GM21737 (cell line): ENCODE measurements around the gene MMRN2.

Source experiments
- ATAC-seq: cut with Tn5 transposase; IDR thresholded peaks from one replicate; pipeline ENCODE4 v1.9.1; 2021; ENCODE audit warnings: mild to moderate bottlenecking, moderate library complexity; ENCODE audit not compliant: unreplicated experiment

MMRN2 gene

GRCh38 chr10:86969421-86970041 lies 12.1 kb upstream of the MMRN2 start:
- ATAC-seq, result no peak

DNA sequence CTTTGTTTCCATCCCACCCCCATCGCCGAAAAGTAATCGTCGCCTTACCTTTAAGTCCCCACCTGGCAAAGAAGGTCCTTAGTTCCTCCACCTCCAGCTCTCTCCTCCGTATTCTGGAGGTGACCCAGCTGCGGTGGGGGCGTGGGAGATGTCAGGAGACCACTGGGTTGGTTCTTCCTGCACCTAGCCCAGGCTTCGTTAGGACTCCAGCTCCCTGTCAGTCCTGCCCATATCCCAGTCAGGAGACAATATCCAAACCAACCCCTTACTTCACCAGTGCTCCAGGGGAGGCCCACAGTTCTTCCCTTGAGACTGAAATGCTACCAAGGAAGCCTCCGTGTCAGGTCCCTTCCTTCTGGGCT lies 11.6 kb upstream of the MMRN2 start:
- ATAC-seq, result no peak

DNA sequence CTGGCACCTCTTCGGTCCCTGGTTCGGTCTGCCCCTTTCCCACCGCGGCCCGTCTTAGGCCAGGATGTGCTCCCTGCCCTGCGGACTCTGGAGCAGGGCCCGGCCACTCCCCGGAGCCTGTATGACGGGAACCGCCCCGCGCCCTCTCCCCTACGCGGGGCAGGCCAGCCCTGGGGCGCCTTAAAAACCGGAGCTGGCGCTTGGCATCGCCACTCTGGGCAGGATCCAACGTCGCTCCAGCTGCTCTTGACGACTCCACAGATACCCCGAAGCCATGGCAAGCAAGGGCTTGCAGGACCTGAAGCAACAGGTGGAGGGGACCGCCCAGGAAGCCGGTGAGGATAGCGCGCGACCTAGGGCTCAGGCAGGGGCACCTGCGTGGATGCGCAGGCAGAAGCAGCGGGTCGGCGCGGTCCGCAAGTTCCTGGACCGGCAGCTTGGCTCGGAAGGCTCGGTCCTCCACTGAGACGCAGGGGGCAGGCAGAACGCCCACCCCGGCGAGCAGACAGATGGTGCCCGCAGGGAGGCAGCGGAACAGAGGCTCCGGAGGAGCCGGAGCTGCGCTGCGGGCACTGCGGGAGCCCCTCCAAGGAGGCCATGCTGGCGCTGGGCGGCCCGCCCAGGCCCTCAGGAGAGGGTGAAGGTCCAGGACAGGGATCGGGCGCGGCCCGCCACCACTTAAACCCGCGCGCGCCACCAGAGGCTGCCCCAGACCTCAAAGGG lies 11.0 kb upstream of the MMRN2 start, which contains the start of gene ADIRF:
TSS of gene ADIRF (plus strand) at position 212 of the 723 bp plus-strand sequence. CDS start at position 275, 63 bp downstream.
- ATAC-seq, result no peak

DNA sequence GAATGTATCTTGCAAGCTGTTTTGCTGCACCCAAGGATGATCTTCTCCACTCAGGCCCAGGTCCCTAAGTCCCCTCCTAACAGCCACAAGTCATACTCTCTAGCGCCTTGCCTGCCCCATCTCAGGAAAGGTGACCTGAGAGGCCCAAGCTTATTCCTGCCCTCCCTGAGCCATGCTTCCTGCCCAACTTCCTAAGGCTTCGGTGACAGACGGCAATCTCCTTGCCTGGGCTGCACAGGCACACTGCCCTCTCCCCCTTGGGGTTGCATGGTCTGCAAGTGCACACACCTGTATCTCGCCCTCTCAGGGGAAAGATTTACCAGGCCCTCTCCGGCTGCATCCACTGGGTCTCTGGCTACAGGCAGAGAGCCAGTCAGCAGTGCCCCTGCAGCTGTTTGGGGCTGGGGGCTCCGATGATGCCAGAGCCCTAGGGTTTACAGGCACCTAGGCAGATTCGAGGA lies 10.1 kb upstream of the MMRN2 start:
- no peak for ATAC-seq

DNA sequence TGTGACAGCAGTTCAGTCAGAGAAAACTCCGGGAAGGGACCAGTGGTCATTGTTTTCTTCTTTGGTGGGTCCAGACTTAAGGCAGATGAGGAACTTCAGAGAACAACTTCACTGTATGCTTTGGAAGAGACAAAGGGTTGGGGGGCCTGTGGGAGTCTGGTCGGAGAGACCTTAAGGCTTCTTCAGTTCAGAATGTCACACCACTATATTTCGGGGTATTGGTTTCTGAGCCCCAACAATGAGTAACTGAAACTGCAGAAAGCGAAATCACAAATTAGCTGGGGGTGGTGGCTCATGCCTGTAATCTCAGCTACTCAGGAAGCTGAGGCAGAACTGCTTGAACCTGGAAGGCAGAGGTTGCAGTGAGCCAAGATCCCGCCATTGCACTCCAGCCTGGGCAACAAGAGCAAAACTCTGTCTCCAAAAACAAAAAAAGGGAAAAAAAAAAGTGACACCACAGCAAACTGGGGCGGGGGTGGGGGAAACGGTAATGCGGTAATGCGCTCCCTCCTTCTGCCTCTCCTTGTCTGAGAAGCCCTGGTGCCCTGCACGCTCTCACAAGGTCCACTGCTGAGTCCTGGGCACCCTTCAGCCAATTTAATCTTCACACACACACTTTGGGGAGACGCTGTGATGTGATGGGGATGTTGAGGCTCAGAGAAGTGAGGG lies 8.7 kb upstream of the MMRN2 start:
- ATAC-seq, result no peak

DNA sequence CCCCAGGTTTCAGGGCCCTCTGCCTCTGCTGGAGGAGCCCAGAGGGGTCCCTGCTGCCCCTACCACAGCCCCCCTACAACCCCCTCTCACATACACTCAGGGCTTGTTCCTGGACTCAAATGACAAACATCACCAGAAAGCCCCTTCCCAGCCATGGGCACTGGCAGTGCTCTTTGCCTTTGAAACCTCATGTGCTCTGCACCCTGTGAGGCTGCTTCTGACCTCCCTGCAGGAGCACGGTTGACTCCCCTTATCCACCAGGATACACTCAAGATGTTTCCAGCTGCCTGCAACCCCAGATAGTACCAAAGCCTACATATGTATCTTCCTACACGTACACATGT lies 7.4 kb upstream of the MMRN2 start:
- no peak for ATAC-seq

DNA sequence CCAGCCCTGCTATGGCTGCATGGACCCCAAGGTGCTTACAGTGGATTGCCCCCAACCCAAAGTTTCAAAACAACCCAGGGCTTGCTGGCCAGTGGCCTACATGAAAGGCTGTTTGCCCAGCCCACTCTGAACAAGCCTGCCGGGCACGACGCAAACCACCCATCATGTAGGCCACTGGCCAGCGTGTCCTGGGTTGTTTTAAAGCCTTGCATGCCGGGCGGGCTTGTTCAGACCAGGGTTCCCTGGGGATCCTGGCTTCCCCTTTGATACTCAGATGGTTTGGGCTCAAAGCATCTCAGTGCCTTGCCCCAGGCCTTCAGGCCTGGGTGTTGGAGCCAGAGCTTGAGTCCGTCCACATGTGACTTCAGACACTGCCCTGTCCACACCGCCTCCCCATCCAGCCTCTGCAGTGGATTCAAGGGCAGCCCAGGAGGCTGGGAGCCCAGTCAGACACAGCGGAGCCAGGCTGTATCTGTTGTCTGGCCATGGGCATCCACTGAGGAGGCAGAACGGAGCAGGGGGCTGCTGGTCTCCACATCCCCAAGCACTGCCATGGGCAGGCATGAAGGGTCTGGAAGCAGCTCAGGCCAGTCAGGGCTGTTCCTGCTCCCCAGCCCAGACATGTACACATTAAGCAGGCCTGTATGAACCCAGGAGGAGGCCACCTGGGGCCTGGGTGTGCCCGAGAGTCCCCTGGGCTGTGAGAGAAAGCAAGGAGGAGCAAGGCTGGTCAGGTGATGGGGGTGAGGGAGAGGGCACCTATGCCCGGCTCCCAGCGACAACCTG lies 6.8 kb upstream of the MMRN2 start:
- ATAC-seq, result no peak

- no peak for ATAC-seq
Observed at GRCh38 chr10:86963341-86963919, 6.0 kb upstream of the MMRN2 start.

DNA sequence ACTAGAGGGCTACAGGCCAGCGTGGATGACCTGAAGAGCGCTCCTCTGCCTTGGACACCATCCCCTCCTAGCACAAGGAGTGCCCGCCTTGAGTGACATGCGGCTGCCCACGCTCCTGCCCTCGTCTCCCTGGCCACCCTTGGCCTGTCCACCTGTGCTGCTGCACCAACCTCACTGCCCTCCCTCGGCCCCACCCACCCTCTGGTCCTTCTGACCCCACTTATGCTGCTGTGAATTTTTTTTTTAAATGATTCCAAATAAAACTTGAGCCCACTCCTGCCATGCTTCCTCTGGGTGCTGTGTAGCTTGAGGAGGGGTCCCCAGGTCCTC lies 5.5 kb upstream of the MMRN2 start:
- ATAC-seq, result no peak

DNA sequence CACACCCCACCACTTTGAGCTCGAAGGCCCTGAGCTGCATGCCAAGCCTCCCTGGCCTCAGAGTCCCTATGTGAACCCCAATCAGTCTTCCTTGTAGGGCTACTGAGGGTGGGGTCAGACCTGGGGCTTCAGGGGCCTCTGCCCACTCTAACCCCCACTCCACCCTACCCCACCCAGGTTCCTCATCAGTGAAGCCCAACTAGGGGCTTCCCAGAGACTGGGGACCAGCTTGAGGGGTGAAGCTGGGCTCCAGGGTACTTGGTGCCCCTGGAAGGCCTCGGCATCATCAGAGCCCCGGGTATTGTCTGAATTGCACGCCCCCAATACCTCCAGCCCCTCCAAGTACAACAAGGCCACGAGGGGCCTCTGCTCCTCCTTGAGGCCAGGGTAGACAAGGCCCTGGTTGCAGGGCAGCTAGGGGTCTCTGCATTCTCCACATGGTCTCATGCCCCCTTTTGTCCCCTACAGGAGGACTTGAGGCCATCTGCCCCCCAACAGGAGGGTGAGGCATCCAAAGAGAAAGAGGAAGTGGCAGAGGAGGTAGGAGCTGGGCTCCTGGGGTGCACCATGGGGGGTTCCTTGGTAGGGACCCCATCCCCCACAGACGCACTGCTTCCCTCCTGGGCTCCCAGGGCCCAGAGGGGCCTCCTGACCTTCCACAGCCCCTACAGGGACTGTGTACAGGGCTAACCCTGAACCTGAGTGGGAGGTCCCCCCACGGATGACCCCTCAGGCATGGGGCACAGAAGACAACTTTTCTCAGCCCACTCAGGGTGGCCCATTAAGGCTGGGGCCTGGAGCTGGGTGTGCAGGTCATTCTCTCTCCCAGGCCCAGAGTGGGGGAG lies 4.9 kb upstream of the MMRN2 start:
- ATAC-seq, result no peak

DNA sequence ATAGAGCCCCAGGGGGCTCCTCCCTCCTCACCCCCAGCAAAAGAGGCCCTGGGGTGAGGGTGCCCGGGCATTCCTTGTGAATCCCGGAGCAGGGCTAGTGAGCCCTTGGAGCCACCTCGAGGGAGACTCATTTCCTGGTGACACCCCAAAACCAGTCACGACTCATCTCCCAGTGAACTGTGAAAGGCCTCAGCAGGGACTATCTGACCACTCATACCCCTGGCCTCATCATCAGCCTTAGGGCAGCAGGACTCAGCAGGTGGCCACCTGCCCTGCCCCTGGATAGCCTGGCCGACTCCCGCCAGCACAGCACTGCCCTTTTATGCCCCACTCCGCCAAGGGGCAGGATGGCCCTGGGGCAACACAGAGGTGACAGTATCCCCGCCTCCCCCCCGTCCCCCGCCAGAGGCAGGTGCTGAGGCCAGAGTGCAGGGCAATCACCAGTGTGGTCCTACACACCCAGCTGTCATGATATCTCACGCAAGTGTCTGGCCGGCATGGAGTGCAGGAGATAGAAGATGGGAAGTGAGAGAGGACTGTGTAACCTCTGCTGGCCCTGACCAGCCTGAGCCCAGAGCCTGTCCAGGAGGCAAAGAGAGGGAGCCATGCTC lies 4.2 kb upstream of the MMRN2 start:
- ATAC-seq, result no peak

- no peak for ATAC-seq
Observed at GRCh38 chr10:86960863-86961434, 3.5 kb upstream of the MMRN2 start.

DNA sequence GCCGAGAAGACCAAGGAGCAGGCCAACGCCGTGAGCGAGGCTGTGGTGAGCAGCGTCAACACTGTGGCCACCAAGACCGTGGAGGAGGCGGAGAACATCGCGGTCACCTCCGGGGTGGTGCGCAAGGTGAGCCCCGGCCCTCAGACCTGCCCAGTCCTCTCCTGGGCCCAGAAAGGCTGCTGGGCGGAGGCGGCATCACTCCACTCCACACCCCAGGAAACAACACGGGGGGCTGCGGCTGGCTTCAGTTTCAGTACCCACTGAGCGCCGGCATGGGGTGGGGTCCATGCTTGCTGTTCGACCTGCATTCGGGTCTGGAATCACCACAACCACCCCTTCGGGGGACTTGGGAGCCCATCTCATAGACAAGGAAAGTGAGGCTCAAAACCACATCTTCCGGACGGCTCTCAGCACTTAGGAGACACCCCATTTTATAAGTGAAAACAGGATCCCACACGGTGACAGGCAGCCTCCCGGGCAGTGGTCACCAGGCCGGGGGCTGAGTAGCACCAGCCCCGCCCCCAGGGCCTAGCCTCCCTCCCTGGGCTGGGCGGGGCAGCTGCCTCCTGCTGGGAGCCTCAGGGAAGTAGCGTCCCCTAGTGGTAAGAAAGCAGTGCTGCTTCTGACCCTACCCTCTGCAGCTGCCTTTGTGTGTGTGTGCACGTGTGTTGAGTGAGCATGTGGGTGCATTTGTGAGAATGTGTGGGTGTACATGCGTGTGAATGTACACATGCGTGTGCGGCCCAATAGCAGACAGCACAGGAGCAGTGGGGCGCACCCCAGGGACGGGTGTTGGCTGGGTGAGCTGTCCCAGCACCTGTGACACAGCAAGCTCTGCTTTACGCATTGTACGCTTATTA lies 2.8 kb upstream of the MMRN2 start:
- no peak for ATAC-seq

DNA sequence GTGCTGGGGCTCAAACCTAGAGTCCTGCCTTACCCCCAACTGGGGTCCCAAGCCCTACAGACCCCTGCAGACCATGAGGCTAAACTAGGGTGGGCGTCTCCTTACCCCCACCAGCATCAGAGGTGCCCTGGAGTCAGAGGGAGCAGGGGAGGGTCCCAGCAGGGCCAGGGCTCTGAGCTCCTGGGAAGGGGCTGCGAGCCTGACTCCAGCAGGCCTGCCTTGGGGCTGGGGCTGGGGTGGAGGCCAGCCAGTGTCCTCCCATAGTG lies 2.3 kb upstream of the MMRN2 start:
- ATAC-seq, result no peak

DNA sequence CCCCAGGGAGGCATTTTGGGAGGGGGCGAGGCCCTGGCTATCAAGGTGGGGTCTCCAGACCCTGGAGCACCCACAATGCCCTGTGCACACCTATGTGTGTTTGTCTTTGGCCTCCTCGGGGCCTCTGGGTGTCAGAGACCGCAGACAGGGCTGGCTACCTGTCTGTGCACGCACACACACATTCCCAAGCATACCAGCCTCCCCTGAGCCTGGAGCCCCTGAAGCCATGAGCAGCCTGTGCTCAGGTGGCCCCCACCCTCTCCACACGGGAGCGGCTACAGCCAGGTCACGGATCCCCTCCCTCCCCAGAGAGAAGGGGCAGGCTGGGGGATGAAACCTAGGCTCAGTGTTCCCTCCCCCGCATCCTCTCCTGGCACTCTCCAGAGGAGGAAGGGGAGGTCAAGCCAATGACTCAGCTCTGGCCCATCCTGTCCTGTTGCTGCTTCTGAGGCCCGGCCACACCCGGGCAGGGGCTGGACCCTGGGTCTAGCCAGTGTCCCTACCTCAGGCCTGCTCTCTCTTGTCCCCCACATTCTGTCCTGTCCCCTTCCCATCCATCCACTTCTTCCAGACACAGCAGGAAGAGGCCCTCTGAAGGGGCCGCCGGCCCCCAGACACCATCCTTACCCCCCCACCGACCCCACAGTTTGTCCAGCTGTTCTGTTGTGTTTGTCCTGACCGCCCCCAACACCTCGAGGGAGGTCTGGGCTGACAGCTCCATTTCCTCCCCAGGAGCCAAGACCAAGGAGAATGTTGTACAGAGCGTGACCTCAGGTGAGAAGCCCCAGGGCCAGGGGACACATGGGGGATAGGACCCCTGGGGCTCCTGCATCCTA lies 1.7 kb upstream of the MMRN2 start:
- ATAC-seq, result no peak

GRCh38 chr10:86958116-86958900 lies 893 bp upstream of the MMRN2 start, which contains the start of gene SNCG:
SNCG (plus strand) TSS chr10:86958599; CDS start chr10:86958698, 99 bp downstream.
- no peak for ATAC-seq

- no peak for ATAC-seq
Observed at GRCh38 chr10:86956848-86957448, 467 bp downstream of the MMRN2 start.
